IPS DF 6.9 (cell line): ENCODE measurements around the gene ACOX3.

ENCODE experiments used
- DNase-seq: peaks from one replicate; pipeline ENCODE4 v3.0.0-alpha.2; 2013; ENCODE audit warnings: low read depth, low spot score
- H3K27ac ChIP-seq: one replicate; pipeline ENCODE4 v1.5.1; 2013; ENCODE audit warnings: low read length, control low read depth
- H3K27me3 ChIP-seq: 2 replicates; pipeline ENCODE4 v1.6.1; 2013; ENCODE audit warnings: mild to moderate bottlenecking, low read length; ENCODE audit not compliant: control insufficient read depth, insufficient read depth
- H3K36me3 ChIP-seq: 2 replicates; pipeline ENCODE4 v1.6.1; 2013; ENCODE audit warnings: low read length; ENCODE audit not compliant: control insufficient read depth, insufficient read depth
- H3K4me1 ChIP-seq: 2 replicates; pipeline ENCODE4 v1.6.1; 2013; ENCODE audit warnings: low read length; ENCODE audit not compliant: control insufficient read depth, insufficient read depth
- H3K4me3 ChIP-seq: 2 replicates; pipeline ENCODE4 v1.5.1; 2013; ENCODE audit warnings: mild to moderate bottlenecking, low read length
- H3K9me3 ChIP-seq: 2 replicates; pipeline ENCODE4 v1.6.1; 2013; ENCODE audit warnings: low read length, inconsistent platforms; ENCODE audit not compliant: control insufficient read depth, insufficient read depth
- WGBS: extraction: QIAGEN DNeasy Blood & Tissue Kit; methylation state at CpG from one replicate; pipeline ENCODE4 v1.1.7; 2013; ENCODE audit warnings: mixed read lengths, missing lambda C conversion rate; ENCODE audit not compliant: insufficient read length, insufficient coverage; 5-methylcytosine and 5-hydroxymethylcytosine counted together

The ACOX3 gene

DNA sequence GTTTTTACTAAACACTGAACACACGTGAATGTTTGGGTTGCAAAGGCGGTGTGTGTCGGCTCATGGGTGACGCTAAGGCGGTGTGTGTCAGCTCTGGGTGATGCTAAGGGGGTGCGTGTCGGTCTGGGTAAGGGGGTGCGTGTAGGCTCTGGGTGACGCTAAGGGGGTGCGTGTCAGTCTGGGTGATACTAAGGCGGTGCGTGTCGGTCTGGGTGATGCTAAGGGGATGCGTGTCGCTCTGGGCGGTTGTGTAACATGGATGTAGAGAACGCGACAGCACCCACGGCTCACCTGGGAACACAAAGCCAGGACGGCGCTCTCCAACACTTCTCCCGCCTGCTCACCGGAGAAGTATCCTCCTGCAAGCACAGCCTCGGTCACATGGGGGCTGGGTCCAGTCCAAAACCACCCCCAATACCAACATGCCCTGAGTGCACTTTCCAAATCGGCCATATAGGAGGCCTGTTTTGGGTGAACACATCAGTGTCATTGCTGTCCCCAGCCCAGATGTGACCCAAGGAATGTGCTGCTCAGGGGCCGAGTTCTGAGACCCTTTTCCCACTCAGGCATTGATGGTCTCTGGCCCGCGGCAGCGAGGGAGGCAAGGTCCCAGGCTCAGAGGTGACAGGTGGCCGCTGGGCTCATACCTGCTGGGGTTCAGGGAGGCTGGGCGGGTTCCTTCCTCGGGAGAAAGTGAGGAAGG lies 67.1 kb downstream of the ACOX3 start:
- no peak overlapping the region for H3K4me3 ChIP-seq
- H3K27ac ChIP-seq = no peak overlapping the region
- H3K36me3 ChIP-seq = no peaks in the 10 kb centered on the region
- peaks cover 3% of the 10 kb centered on the region; the same call in 1 of the 2 replicates for H3K4me1 ChIP-seq
- no peak for DNase-seq
- H3K9me3 ChIP-seq = no peaks in the 10 kb centered on the region
- no peaks in the 10 kb centered on the region for H3K27me3 ChIP-seq
- WGBS = no CpG with 5 or more reads among the region's 32 CpGs

DNA sequence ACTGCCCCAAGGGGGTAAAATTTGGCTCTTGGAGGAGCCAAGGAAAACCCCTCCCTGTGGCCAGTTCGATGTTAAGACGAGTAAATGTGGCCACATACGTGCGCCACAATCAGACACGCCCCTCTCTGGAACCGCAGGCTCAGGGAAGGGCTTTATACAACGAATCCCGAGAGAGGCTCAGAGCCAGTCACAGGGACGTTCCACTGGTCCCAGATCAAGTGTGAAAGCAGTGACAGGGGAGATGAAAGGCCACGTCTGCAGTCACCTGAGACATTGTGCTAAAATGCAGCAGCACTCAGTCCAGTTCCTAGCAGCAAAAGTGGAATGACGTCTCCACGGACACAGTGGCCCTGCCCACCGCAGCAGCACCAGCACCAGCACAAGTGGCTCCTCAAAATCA lies 68.0 kb downstream of the ACOX3 start:
- peaks cover 3% of the 10 kb centered on the region; the same call in 1 of the 2 replicates for H3K4me1 ChIP-seq
- H3K36me3 ChIP-seq = no peaks in the 10 kb centered on the region
- H3K4me3 ChIP-seq = no peak overlapping the region
- no peaks in the 10 kb centered on the region for H3K9me3 ChIP-seq
- no peak for DNase-seq
- no CpG with 5 or more reads among the region's 13 CpGs for WGBS
- no peak overlapping the region for H3K27ac ChIP-seq
- no peaks in the 10 kb centered on the region for H3K27me3 ChIP-seq

DNA sequence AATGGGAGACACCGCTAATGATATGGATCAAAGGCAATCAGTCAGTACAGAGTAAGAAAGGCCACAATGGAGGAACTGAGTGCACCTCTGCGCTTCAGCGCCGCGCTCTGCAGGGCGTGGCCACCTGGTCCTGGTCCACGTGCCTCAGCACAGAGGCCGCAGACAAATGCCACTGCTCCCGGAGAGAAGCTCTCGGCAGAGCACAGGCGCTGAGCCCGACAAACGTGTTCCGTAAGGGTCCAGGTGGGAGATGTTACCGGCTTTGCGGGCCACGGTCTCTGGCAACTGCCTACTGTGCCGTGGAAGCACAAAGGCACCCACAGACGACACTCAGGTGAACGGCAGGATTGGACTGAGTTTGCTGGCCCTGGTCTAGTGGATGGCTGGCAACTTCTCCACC lies 68.9 kb downstream of the ACOX3 start:
- Histone ChIP-seq H3K36me3 (no peaks in the 10 kb centered on the region), H3K27me3 (no peaks in the 10 kb centered on the region)

DNA sequence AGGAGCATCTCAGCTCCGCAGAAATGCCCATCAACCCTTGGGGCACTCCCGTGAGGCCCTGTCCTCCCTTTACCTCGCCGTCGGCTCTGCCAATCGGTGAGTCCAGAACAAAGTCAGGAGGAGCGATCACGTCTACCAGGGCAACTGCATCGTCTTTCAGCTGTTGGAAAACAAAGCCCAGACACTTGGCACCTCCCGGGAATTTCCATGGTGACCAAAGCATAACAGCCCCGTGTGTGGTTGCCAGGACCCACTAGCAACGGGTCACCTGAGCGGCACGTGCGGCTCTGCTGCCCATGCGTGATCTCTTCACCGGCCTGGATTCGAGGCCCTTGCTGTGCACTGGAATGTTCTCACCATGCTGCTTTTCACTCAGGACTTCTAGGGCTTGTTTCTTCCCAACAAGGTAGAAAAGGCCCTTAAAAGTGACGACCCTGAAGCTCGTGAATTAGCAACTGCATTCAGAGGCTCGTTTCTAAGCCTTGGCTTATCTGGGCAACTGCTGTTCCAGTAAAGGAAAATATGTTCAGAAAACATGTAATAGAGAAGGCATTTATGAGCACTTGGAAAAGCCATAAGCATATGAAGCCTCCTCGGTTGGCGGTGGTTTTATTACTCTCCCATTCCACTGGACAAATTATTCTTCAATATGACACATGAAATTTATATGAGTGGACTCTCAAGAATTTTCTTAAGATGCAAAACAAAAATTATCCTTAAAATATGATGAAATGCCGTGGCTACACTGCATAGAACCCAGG lies 69.5 kb downstream of the ACOX3 start:
- H3K27me3 ChIP-seq = no peaks in the 10 kb centered on the region
- H3K9me3 ChIP-seq = no peaks in the 10 kb centered on the region
- no peak for DNase-seq
- no peak overlapping the region for H3K4me3 ChIP-seq
- H3K36me3 ChIP-seq = no peaks in the 10 kb centered on the region
- no peaks in the 10 kb centered on the region for H3K4me1 ChIP-seq
- H3K27ac ChIP-seq = no peak overlapping the region
- no CpG with 5 or more reads among the region's 24 CpGs for WGBS

More for the DNA sequence above, 68.9 kb downstream of the ACOX3 start:
- Histone ChIP-seq H3K27ac (no peak overlapping the region), H3K9me3 (no peaks in the 10 kb centered on the region), H3K4me3 (no peak overlapping the region), H3K4me1 (peaks cover 2% of the 10 kb centered on the region; the same call in 1 of the 2 replicates)
- DNase-seq = no peak
- no CpG with 5 or more reads among the region's 20 CpGs for WGBS

DNA sequence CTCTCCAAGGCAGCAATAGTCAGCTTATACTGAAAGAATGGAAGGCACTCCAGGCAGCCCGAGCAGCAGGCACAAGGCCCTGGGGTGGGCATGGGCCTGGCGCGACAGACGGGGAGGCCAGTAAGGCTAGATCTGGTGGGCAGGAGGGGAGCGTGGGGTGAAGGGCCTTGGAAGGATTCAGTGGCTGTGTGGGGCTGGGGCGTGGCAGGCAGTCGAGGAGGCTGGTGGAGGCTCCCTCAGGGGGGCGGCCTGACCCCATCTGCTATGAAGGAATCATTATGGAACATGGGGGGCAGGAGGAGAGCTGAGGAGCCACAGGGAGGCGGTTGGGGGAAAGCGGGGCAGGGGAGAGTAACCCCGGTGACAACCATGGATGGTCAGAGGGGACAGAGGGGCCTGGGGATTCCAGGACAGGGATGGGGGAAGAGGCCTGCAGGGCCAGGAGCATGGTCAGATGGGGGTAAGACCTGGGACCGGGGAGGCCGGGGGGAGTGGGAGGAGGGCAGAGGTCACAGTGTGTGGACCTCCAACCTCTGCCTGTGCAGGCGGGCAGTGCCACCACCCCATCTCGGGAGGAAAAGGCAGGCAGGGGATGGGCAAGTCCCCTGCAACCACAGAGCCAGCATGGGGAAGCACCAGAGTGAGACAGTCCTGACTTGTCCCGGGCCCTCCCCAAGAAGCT lies 70.3 kb downstream of the ACOX3 start:
- no peaks in the 10 kb centered on the region for H3K4me1 ChIP-seq
- H3K27ac ChIP-seq = no peak overlapping the region
- no CpG with 5 or more reads among the region's 16 CpGs for WGBS
- DNase-seq = no peak
- H3K4me3 ChIP-seq = no peak overlapping the region
- no peaks in the 10 kb centered on the region for H3K9me3 ChIP-seq
- no peaks in the 10 kb centered on the region for H3K27me3 ChIP-seq
- H3K36me3 ChIP-seq = no peaks in the 10 kb centered on the region

DNA sequence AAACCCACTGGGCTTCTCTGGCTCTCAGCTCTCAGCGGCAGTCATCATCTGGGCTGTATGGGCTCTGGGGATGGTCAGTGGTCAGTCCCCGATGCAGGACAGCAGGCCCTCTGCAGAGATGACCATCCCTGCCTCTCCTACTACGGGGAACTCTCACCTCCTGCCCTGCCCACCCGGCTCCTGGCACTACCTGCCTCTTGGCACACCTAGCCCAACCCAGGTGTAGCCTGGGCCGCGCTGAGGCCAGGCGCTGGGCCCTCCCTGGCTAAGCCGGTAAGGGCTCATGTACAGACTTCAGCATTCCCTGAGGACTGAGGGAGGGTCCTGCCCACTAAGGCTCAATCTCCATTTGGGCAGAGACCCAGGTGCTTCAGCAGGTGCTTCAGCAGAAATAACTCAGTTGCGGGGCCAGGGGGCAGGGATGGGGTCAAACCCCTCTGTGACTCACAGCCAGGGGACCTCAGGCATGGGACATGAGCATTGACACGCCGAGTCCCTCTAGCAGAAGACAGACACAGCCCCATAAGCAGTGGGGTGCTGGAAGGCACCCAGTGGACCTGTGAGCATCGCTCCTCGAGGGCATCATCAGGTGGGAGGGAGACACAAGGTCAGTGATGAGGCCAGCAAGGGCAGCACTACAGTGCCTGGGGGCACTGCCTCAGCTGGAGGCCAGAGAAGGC lies 71.0 kb downstream of the ACOX3 start:
- Histone ChIP-seq H3K27me3 (no peaks in the 10 kb centered on the region), H3K4me3 (no peak overlapping the region), H3K36me3 (no peaks in the 10 kb centered on the region), H3K27ac (no peak overlapping the region), H3K4me1 (no peaks in the 10 kb centered on the region), H3K9me3 (no peaks in the 10 kb centered on the region)
- no CpG with 5 or more reads among the region's 13 CpGs for WGBS
- DNase-seq = no peak

DNA sequence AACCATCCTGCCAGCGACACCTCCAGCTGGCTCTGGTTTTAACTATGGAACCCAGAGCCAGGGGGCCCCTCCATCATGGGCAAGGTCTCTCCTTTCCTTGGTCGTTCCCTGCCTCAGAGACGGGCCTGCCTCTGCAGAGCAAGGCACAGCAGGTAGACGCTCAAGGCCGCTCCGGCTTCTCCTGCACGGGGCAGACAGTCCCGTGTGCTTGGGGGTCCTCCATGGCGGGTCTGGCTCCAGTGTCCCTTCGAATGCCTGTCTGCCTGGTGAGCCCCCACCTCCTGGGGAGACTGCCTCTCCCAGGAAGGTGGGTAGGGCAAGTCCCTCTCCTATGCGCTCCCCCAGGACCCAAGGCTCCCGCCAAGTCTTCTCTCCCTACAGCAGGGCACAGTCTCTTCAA lies 71.5 kb downstream of the ACOX3 start:
- H3K4me1 ChIP-seq = no peaks in the 10 kb centered on the region
- no peak overlapping the region for H3K4me3 ChIP-seq
- peaks cover 2% of the 10 kb centered on the region; the same call in 1 of the 2 replicates for H3K27me3 ChIP-seq
- no peak for DNase-seq
- H3K36me3 ChIP-seq = no peaks in the 10 kb centered on the region
- no peak overlapping the region for H3K27ac ChIP-seq
- WGBS = no CpG with 5 or more reads among the region's 12 CpGs
- H3K9me3 ChIP-seq = no peaks in the 10 kb centered on the region

DNA sequence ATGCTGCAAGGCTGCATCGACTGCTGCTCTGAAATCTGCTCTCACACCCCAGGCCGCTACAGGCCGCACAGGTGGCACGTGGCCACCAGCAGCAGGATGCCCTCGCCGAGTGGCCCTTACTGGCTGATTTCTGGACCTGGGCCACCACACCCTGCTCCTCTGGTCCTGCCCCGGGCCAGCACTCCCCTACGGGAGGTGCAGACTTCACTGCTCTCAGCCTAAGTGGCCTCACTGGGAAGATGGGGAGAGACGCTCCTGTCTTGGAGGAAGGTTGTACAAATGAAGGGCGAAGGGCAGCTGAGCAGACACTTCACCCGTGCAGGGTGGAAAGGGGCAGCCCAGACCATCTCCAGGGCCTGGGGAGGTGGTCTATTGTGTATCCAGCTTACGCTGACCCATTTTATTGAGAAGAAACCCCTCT lies 72.5 kb downstream of the ACOX3 start:
- H3K27me3 ChIP-seq = peaks cover 4% of the 10 kb centered on the region; the same call in 1 of the 2 replicates
- no peak overlapping the region for H3K27ac ChIP-seq
- no peak for DNase-seq
- H3K4me3 ChIP-seq = no peak overlapping the region
- H3K36me3 ChIP-seq = no peaks in the 10 kb centered on the region
- H3K9me3 ChIP-seq = no peaks in the 10 kb centered on the region
- no peaks in the 10 kb centered on the region for H3K4me1 ChIP-seq
- no CpG with 5 or more reads among the region's 12 CpGs for WGBS

DNA sequence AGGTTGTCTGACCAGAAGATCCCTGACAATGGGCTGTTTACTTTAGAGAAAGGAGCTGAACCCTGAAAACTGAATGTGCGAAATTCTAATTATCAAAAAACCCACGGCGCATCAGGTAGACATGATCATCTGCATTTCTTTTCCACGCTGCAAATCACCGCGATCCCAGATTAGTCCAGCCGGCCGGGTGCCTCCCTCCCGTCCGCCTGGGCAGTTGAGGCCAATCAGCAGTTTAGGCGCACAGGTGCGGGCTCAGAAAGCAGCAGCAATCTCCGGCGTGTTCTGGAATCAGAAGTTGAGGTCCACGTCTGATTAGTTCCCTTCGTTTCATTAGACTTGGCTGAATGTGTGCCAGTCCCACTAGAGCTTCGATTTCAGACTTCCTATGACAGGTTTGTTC lies 73.9 kb downstream of the ACOX3 start:
- Histone ChIP-seq H3K9me3 (no peaks in the 10 kb centered on the region), H3K36me3 (no peaks in the 10 kb centered on the region), H3K27me3 (peaks cover 4% of the 10 kb centered on the region; the same call in 1 of the 2 replicates), H3K4me1 (no peaks in the 10 kb centered on the region), H3K4me3 (no peak overlapping the region), H3K27ac (no peak overlapping the region)
- DNase-seq = no peak
- WGBS = no CpG with 5 or more reads among the region's 17 CpGs

DNA sequence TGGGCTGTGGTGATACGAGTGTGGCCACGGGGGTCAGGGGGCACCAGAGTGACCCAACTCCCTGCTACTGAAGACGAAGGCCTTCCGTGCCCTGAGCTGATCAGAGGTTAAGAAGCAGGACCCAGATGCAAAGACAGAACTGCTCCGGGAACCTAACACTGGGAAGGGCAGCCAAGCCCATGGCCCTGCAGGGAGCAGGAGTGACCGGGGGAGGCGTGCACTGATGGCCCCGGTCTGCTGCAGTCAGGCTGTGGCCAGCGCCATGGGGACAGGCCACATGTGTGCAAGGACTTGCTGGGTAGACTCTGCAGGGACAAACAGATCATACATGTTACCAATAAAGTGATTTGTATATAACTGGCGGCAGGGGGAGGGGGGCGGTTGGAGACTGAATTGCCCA lies 74.6 kb downstream of the ACOX3 start:
- Histone ChIP-seq H3K36me3 (no peaks in the 10 kb centered on the region), H3K27ac (no peak overlapping the region), H3K4me1 (no peaks in the 10 kb centered on the region), H3K27me3 (peaks cover 4% of the 10 kb centered on the region; the same call in 1 of the 2 replicates), H3K4me3 (no peak overlapping the region), H3K9me3 (no peaks in the 10 kb centered on the region)
- DNase-seq = no peak
- WGBS = no CpG with 5 or more reads among the region's 11 CpGs
